ENCODE results near the gene TLCD2. TPM values are rescaled to one million over a fixed set of nuclear protein-coding genes. Genes with fewer than 3 reads are reported as not detected.

Gene TLCD2
- total and polyA plus RNA-seq, 9 of the 15 experiments (the other 6 are each of a cell fraction or from before 2014, with no cell fraction given): 0.10 to 0.89 (median 0.58) TPM

- in situ Hi-C loops (cut with MboI): loop anchor here (5.0 kb wide), 1 partner anchor 35 kb away; no protein-coding TSS in a partner anchor
These were observed 22.2 kb upstream of the TLCD2 start for GRCh38 chr17:1732241-1732832.

More at GRCh38 chr17:1732241-1732832, 22.2 kb upstream of the TLCD2 start:
- ATAC-seq (no peak), DNase-seq (ENCODE audit: extremely low read depth in 1 of 4, low spot score in 3 of 4) (no peak), FAIRE-seq (no peak)
- intact Hi-C loops (cut with micrococcal nuclease): no loop called here
- H3K4me1 ChIP-seq (replicated peaks in 1 of 2; ENCODE audit: control insufficient read depth in 2 of 2, insufficient read depth in 2 of 2, low read length in 2 of 2): peaks cover 30 to 77% of the 10 kb centered on the region in 2 experiments
- POLR2A ChIA-PET: interaction anchor here (1.3 to 1.4 kb wide), 3 partner anchors 14 to 29 kb away, joined by 3 read pairs; partner anchors contain the start of gene SERPINF1
- no peak overlapping the region for H3K4me3 ChIP-seq
- H4K20me1 ChIP-seq (replicated peaks; ENCODE audit: control insufficient read depth, insufficient read depth, low read length): no peaks in the 10 kb centered on the region
- no TSS peak for BruUV-seq (replicated peaks)
- H3K4me2 ChIP-seq (ENCODE audit: insufficient read depth, low read length): no peak overlapping the region
- CTCF ChIA-PET (ENCODE audit: low intra/inter-chr PET ratio): no interaction called here
- H3K27ac ChIP-seq (ENCODE audit: extremely low read depth, low read depth, low read length): no peak overlapping the region
- H3K9ac ChIP-seq (ENCODE audit: insufficient read depth in 1 of 2, low read depth in 2 of 2, low read length in 2 of 2): peak overlapping the region in 1 of 2 experiments; percentile 35; a peak in 1 of 4 replicates
- H3K9me1 ChIP-seq (ENCODE audit: control insufficient read depth, insufficient read depth, low read length): no peaks in the 10 kb centered on the region
- no peak for TF ChIP-seq ZNF398 (CRISPR knock-in tag; IDR thresholded peaks at IDR 0.05)
- no peak for TF ChIP-seq HEY1 (CRISPR knock-in tag; IDR thresholded peaks at IDR 0.05; ENCODE audit: borderline replicate concordance)
- no peak for TF ChIP-seq SRSF1 (IDR thresholded peaks at IDR 0.05; ENCODE audit: low read depth, low read length)
- no peaks in the 10 kb centered on the region for H3K27me3 ChIP-seq (ENCODE audit: control insufficient read depth in 2 of 2, insufficient read depth in 2 of 2, low read length in 2 of 2)
- 95% methylated on average over 11 of the region's 22 CpGs for WGBS (ENCODE audit: insufficient coverage, low coverage, missing lambda C conversion rate)
- H3K79me2 ChIP-seq (ENCODE audit: control insufficient read depth, insufficient read depth, low read length): peaks cover 4% of the 10 kb centered on the region; the same call in 1 of the 3 replicates
- H3K9me3 ChIP-seq (replicated peaks; ENCODE audit: control insufficient read depth, insufficient read depth, low read depth, low read length): no peaks in the 10 kb centered on the region
- H3K36me3 ChIP-seq (ENCODE audit: control insufficient read depth, insufficient read depth, low read length): peaks cover 11% of the 10 kb centered on the region; the same call in 1 of the 3 replicates
- no peak overlapping the region for H2AFZ ChIP-seq (ENCODE audit: low read depth, low read length)
